ENCODE measurements around the gene SEMG2. TPM values are rescaled to one million over a fixed set of nuclear protein-coding genes. Genes with fewer than 3 reads are reported as not detected.

SEMG2 gene
- total RNA-seq, 4 donors from 2014 or later, result not detected

DNA sequence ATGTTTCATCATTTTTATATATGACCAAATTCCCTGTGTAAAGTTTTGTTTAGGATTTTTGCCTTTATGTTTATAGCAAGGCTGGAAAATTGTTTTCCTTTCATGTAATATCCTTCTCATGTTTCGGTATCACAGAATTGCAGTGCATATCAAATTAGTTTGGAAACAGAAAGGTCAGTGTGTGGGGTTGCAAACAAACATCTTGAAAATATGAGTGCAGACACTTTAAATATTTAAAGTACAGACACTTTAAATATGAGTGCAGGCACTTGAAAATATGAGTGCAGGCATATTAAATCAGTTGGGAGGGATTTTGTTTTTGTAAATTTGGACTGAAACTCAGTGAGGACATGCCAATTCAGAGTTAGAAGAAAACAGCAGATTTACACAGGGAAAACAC is 26.7 kb downstream of the SEMG2 start:
- no peak overlapping the region for H3K27ac ChIP-seq
- 27 to 32% methylated on average over 1 of the region's 1 CpG for WGBS, 2 donors
- H3K36me3 ChIP-seq, result no peaks in the 10 kb centered on the region
- no peaks in the 10 kb centered on the region for H3K9me3 ChIP-seq
- H3K4me1 ChIP-seq, result no peaks in the 10 kb centered on the region
- no peak overlapping the region for H3K4me3 ChIP-seq
- no peaks in the 10 kb centered on the region for H3K27me3 ChIP-seq
- DNase-seq (ENCODE audit: low spot score in 2 of 2), result no peak
- TF ChIP-seq EP300 (IDR thresholded peaks at IDR 0.05) (no peak), POLR2A (IDR thresholded peaks at IDR 0.05) (no peak)
- TF ChIP-seq, protein P1, sequence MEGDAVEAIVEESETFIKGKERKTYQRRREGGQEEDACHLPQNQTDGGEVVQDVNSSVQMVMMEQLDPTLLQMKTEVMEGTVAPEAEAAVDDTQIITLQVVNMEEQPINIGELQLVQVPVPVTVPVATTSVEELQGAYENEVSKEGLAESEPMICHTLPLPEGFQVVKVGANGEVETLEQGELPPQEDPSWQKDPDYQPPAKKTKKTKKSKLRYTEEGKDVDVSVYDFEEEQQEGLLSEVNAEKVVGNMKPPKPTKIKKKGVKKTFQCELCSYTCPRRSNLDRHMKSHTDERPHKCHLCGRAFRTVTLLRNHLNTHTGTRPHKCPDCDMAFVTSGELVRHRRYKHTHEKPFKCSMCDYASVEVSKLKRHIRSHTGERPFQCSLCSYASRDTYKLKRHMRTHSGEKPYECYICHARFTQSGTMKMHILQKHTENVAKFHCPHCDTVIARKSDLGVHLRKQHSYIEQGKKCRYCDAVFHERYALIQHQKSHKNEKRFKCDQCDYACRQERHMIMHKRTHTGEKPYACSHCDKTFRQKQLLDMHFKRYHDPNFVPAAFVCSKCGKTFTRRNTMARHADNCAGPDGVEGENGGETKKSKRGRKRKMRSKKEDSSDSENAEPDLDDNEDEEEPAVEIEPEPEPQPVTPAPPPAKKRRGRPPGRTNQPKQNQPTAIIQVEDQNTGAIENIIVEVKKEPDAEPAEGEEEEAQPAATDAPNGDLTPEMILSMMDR (IDR thresholded peaks at IDR 0.05), result no peak

DNA sequence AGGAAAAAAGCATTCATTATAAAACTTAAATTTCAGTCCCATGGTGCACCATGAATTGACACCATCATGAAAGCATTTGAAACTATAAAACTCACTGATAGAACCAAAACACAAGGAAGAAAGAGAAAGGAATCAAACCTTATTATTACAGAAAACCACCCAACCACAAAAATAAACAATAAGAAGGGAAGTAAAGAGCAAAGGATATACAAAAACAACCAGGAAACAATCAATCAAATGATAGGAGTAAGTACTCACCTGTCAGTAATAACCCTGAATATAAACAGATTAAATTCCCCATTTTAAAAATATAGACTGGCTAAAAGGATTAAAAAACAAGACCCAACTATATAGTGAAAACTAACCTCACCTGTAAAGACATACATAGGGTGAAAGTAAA is 27.4 kb downstream of the SEMG2 start:
- DNase-seq (ENCODE audit: low spot score in 2 of 2), result no peak
- TF ChIP-seq EP300 (IDR thresholded peaks at IDR 0.05) (no peak), POLR2A (IDR thresholded peaks at IDR 0.05) (no peak)
- TF ChIP-seq, protein P1 (IDR thresholded peaks at IDR 0.05), result no peak
- H3K4me3 ChIP-seq, result no peak overlapping the region
- no peaks in the 10 kb centered on the region for H3K9me3 ChIP-seq
- no peaks in the 10 kb centered on the region for H3K27me3 ChIP-seq
- H3K27ac ChIP-seq, result no peak overlapping the region
- H3K4me1 ChIP-seq, result peaks cover 0 to under 1% (median 0%) of the 10 kb centered on the region in 4 donors
- H3K36me3 ChIP-seq, result no peaks in the 10 kb centered on the region

DNA sequence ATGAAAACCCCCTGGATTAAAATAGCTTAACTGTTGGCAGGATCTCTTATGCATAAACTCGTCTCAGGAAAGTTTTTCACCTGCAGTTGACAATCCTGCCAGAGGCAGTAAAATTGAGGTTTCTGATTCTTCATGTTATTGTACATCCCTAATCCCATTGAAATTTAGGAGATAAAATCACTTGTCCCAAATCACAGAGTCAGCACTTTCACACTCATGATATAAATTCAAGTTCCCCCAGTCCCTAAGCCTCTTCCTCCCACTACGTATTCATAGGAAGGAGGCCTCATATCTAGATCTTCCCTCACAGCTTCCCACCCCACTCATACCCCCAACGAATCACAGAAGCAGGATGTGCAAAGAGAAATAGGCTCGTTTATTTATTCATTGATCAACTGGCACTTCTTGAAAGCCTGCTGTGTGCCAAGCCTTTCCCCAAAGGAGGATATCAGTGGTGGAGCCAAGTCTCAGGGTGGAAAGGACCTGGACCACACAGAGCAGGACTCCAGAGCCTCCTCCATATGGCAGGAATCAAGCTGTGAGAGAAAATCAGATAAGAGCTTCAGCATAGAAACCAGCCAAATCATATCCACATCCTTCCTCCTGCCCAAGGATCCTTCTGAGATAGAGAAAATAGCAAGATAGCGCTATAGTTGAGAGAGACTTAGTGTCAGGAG is 30.8 kb downstream of the SEMG2 start:
- TF ChIP-seq, protein P1 (IDR thresholded peaks at IDR 0.05), result no peak
- no peak for TF ChIP-seq EP300 (IDR thresholded peaks at IDR 0.05)
- Histone ChIP-seq H3K27ac (no peak overlapping the region), H3K4me3 (no peak overlapping the region), H3K27me3 (no peaks in the 10 kb centered on the region), H3K9me3 (no peaks in the 10 kb centered on the region), H3K36me3 (no peaks in the 10 kb centered on the region), H3K4me1 (peaks cover 0 to 21% (median 2%) of the 10 kb centered on the region in 4 donors)
- WGBS, 2 donors, result 51 to 56% methylated on average over 5 of the region's 5 CpGs
- DNase-seq (ENCODE audit: low spot score in 2 of 2), result no peak

DNA sequence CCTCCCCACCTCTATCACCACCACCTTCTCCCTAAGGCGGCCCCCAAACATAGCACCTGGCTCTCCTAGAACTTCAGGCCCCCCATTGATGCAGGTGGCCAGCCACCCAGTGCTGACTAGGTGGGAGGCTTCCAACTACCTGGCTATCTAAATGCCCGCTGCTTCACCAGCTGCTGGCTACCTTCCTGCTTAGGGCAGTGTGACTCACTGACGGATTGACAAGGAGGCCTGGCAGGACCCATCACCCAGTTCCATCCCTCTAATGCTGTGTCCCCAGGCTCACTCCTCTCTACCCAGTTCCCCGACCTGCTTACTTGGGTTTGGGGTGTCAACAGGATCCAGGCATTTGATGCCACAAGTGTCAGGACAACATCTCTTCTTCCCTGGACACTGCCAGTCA is 32.1 kb downstream of the SEMG2 start:
- WGBS, 2 donors, result 83 to 91% methylated on average over 4 of the region's 4 CpGs
- H3K27ac ChIP-seq, result peak overlapping the region in 1 of 4 donors; percentile 74
- H3K36me3 ChIP-seq, result no peaks in the 10 kb centered on the region
- no peak for TF ChIP-seq EP300 (IDR thresholded peaks at IDR 0.05)
- TF ChIP-seq, protein P1 (IDR thresholded peaks at IDR 0.05), result no peak
- TF ChIP-seq POLR2A (IDR thresholded peaks at IDR 0.05), result no peak
- peak overlapping the region in 1 of 4 donors; percentile 30 for H3K4me3 ChIP-seq
- H3K9me3 ChIP-seq, result no peaks in the 10 kb centered on the region
- DNase-seq (ENCODE audit: low spot score in 2 of 2), result no peak
- no peaks in the 10 kb centered on the region for H3K27me3 ChIP-seq
- H3K4me1 ChIP-seq, result peaks cover 0 to 21% (median 2%) of the 10 kb centered on the region in 4 donors

DNA sequence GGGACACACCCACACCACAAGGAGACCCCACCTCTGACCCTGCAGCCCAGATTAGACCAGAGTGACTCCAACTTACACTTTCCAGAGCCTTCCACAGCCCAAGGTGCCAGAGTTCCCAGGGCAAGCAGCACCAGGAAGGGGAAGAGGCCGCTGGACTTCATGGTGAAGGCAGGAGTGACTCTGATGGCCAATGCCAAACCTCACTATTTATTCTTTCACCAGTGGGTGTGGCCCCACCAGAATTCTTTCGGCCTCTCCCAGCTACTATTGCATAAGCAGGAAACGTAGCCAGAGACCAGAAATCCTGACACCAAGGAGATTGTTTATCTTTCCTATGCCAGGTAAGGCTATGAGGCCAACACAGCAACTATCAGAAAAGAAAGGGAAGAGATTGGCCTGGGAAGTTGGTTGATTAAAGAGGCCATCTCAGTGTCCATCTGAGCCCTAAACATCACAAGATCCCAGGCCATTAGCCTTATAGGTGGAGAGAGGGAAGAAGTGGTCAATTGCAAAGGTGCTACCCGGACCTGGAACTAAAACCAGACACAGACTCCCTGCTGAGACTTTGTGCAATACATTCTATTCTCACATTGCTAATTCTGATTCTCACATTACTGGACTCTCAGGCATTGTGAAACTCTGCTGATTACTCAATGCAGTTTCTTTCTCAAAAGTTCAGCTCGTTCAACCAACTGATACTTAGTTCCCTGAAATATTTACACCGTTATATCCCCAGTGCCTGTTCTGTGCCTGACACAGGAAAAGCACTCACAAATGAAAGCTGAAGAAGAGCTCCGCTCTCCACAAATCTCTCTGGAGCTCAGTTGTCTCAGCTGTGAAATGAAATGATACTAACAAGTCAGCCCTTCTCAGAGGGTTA is 33.5 kb downstream of the SEMG2 start, which contains the start of gene SLPI:
TSS of gene SLPI (minus strand) at position 182 of the 880 bp plus-strand sequence. CDS start at position 161, 21 bp downstream.
- 35 to 38% methylated on average over 7 of the region's 7 CpGs for WGBS, 2 donors
- Histone ChIP-seq H3K27me3 (no peaks in the 10 kb centered on the region), H3K27ac (peak within 1 kb of the TSS in 2 of 4 donors; percentile 69 to 74), H3K9me3 (no peaks in the 10 kb centered on the region), H3K4me3 (peak within 1 kb of the TSS in 1 of 4 donors; percentile 30), H3K4me1 (peaks cover 0 to 21% (median 2%) of the 10 kb centered on the region in 4 donors), H3K36me3 (no peaks in the 10 kb centered on the region)
- no peak for TF ChIP-seq POLR2A (IDR thresholded peaks at IDR 0.05)
- TF ChIP-seq EP300 (IDR thresholded peaks at IDR 0.05), result peak; percentile 16 to 78
- peak; percentile 30 to 62 for DNase-seq (ENCODE audit: low spot score in 2 of 2)
